K562 (cell line): Measurements from ENCODE around the gene PPP1R12C. TPM values are rescaled to one million over a fixed set of nuclear protein-coding genes. Genes with fewer than 3 reads are reported as not detected.
A peak's percentile ranks its signal among the peaks of the same experiment; 100 is the strongest.

Source experiments
- ARID2 ChIP-seq: fragments of 450-650 bp; IDR thresholded peaks from 2 replicates; pipeline ENCODE4 v1.6.1; 2017; ENCODE audit warnings: antibody characterized with exemption, mild to moderate bottlenecking
- ATF4 ChIP-seq: fragments of 450-650 bp; formaldehyde crosslinking; IDR thresholded peaks from 2 replicates; pipeline ENCODE4 v1.4.0; 2022; ENCODE audit warnings: mild to moderate bottlenecking, moderate library complexity
- DEAF1 ChIP-seq: fragments of 450-650 bp; formaldehyde crosslinking; IDR thresholded peaks from 2 replicates; pipeline ENCODE4 v1.4.0; 2020; ENCODE audit warnings: mild to moderate bottlenecking, moderate library complexity
- DPF2 ChIP-seq: fragments of 450-650 bp; IDR thresholded peaks from 2 replicates; pipeline ENCODE4 v1.6.1; 2016
- E2F3 ChIP-seq: fragments of 250-450 bp; sonication (Bioruptor Pico); IDR thresholded peaks from 2 replicates; pipeline ENCODE4 v1.4.0; 2020; ENCODE audit warnings: mild to moderate bottlenecking
- FIP1L1 ChIP-seq: fragments of 200-400 bp; formaldehyde crosslinking; IDR thresholded peaks from 2 replicates; pipeline ENCODE4 v1.6.1; 2018; ENCODE audit warnings: mild to moderate bottlenecking, low read depth, low read length; ENCODE audit not compliant: poor library complexity, severe bottlenecking
- GATAD2A ChIP-seq: fragments of 450-650 bp; IDR thresholded peaks from 2 replicates; pipeline ENCODE4 v1.6.1; 2017
- GMEB1 ChIP-seq: fragments of 250-450 bp; sonication (Bioruptor Pico); IDR thresholded peaks from 2 replicates; pipeline ENCODE4 v1.4.0; 2020; ENCODE audit warnings: mild to moderate bottlenecking
- HNRNPLL ChIP-seq: fragments of 200-400 bp; formaldehyde crosslinking; IDR thresholded peaks from 2 replicates; pipeline ENCODE4 v1.6.1; 2017; ENCODE audit warnings: low read length, low read depth, mild to moderate bottlenecking; ENCODE audit not compliant: poor library complexity, severe bottlenecking
- MAZ ChIP-seq, 2 experiments: fragments of 450-650 bp in 1 of 2; sonication (generic) in 1 of 2; formaldehyde crosslinking; IDR thresholded peaks in 1 of 2; conservative IDR thresholded peaks in 1 of 2; 2 replicates each; pipeline versions ENCODE4 v1.4.0 to v1.5.0; 2020; ENCODE audit warnings: mild to moderate bottlenecking in 1 of 2, missing genetic modification reagents in 1 of 2
- MCM3 ChIP-seq: fragments of 450-650 bp; IDR thresholded peaks from 2 replicates; pipeline ENCODE4 v1.6.1; 2016
- NBN ChIP-seq: fragments of 450-650 bp; IDR thresholded peaks from 2 replicates; pipeline ENCODE4 v1.6.1; 2016; ENCODE audit warnings: low read depth, mild to moderate bottlenecking
- PHF20 ChIP-seq: fragments of 450-650 bp; IDR thresholded peaks from 2 replicates; pipeline ENCODE4 v1.6.1; 2018; ENCODE audit not compliant: partially characterized antibody
- PHF8 ChIP-seq: fragments of 200-600 bp; sonication (generic); IDR thresholded peaks from 2 replicates; pipeline ENCODE4 v1.6.1; 2012; ENCODE audit warnings: mixed run types, mild to moderate bottlenecking, inconsistent platforms, low read length, moderate library complexity, borderline replicate concordance
- RBFOX2 ChIP-seq: fragments of 200-400 bp; formaldehyde crosslinking; IDR thresholded peaks from 2 replicates; pipeline ENCODE4 v1.6.1; 2017; ENCODE audit warnings: low read depth, mild to moderate bottlenecking, low read length, moderate library complexity
- SIX5 ChIP-seq, 2 experiments: IDR thresholded peaks; 2 replicates each; pipeline ENCODE4 v1.6.1; 2011; ENCODE audit warnings: low read length in 2 of 2, borderline replicate concordance in 1 of 2, low read depth in 1 of 2, mild to moderate bottlenecking in 1 of 2, moderate library complexity in 1 of 2; ENCODE audit not compliant: insufficient read depth in 1 of 2
- SP1 ChIP-seq: sonication (generic); formaldehyde crosslinking; IDR thresholded peaks from 2 replicates; pipeline ENCODE4 v1.8.1; 2022; ENCODE audit warnings: mild to moderate bottlenecking, missing genetic modification reagents
- SREBF2 ChIP-seq: sonication (generic); formaldehyde crosslinking; IDR thresholded peaks from 2 replicates; pipeline ENCODE4 v1.4.0; 2020; ENCODE audit warnings: mild to moderate bottlenecking, missing genetic modification reagents
- TAF1 ChIP-seq: IDR thresholded peaks from 2 replicates; pipeline ENCODE4 v1.6.1; 2011; ENCODE audit warnings: mild to moderate bottlenecking, low read length, moderate library complexity; ENCODE audit not compliant: insufficient read depth, control insufficient read depth, severe bottlenecking; ENCODE audit errors: extremely low read depth
- TFAP4 ChIP-seq: sonication (generic); formaldehyde crosslinking; IDR thresholded peaks from 2 replicates; pipeline ENCODE4 v1.8.0; 2022; ENCODE audit warnings: missing genetic modification reagents, mild to moderate bottlenecking, moderate library complexity, borderline replicate concordance
- ZBTB1 ChIP-seq: sonication (generic); formaldehyde crosslinking; IDR thresholded peaks from 2 replicates; pipeline ENCODE4 v1.8.1; 2023; ENCODE audit warnings: missing genetic modification reagents, low read depth, mild to moderate bottlenecking, borderline replicate concordance
- polyA plus RNA-seq, 8 experiments: library from polyadenylated mRNA; depleted of rRNA in 4 of 8; stranded (reverse) in 5 of 8; unstranded in 3 of 8; fragments of >200 nt; fragmentation: Nextera tagmentation in 2 of 8; fragmentation: Illumina TruSeq in 1 of 8; extraction: Ambion mirVana in 2 of 8; extraction: Trizol in 1 of 8; gene quantifications; 2 replicates each; pipeline versions ENCODE4 v1.2.1 to v1.2.3, GENCODE V29; 2011 to 2014; ENCODE audit warnings: inconsistent platforms in 1 of 8, missing spikeins in 1 of 8
- total RNA-seq, 7 experiments: library from RNA; depleted of rRNA in 6 of 7; stranded (reverse); fragments of >200 nt in 6 of 7; fragmentation: Illumina TruSeq in 2 of 7; extraction: Trizol in 2 of 7; gene quantifications; 2 replicates each; pipeline versions ENCODE4 v1.2.1 to v1.2.3, GENCODE V29; 2011 to 2021; ENCODE audit warnings: low replicate concordance in 1 of 7

PPP1R12C gene
- total and polyA plus RNA-seq, 9 of the 15 experiments (the other 6 are each of a cell fraction or from before 2014, with no cell fraction given) = 1.8 to 136 (median 33.7) TPM

- 0 out of 2 replicates have a peak, but pooled peaks have one; percentile 35 for TF ChIP-seq GMEB1 (CRISPR knock-in tag)
- peak; percentile 86 for TF ChIP-seq GATAD2A
- TF ChIP-seq ARID2 = 0 out of 2 replicates have a peak, but pooled peaks have one; percentile 13
- TF ChIP-seq PHF8 = peak; percentile 72; the same call in 1 of the 2 replicates
- peak; percentile 37; the same call in 1 of the 2 replicates for TF ChIP-seq ATF4
- TF ChIP-seq MAZ (CRISPR knock-in tag; conservative IDR thresholded peaks at IDR 0.05 in 1 of 2, IDR thresholded peaks at IDR 0.05 in 1 of 2) = peak; percentile 77 to 85
- TF ChIP-seq SREBF2 (CRISPR knock-in tag) = no peak
- TF ChIP-seq NBN = 0 out of 2 replicates have a peak, but pooled peaks have one; percentile 55
- TF ChIP-seq E2F3 (CRISPR knock-in tag) = peak; percentile 86; the same call in 1 of the 2 replicates
- peak; percentile 63; the same call in 1 of the 2 replicates for TF ChIP-seq ZBTB1 (CRISPR knock-in tag)
- peak; percentile 62 for TF ChIP-seq HNRNPLL
- peak; percentile 73; the same call in 1 of the 2 replicates for TF ChIP-seq TFAP4 (CRISPR knock-in tag)
- no peak for TF ChIP-seq FIP1L1
- TF ChIP-seq TAF1 = peak; percentile 35
- peak; percentile 15 for TF ChIP-seq PHF20
- no peak for TF ChIP-seq MCM3
- TF ChIP-seq RBFOX2 = peak; percentile 68
- no peak for TF ChIP-seq SIX5 (IDR thresholded peaks at IDR 0.05; ENCODE audit: borderline replicate concordance in 1 of 2, insufficient read depth in 1 of 2, low read depth in 1 of 2, low read length in 2 of 2)
- no peak; the same call in 1 of the 2 replicates for TF ChIP-seq DPF2
- TF ChIP-seq DEAF1 (CRISPR knock-in tag) = no peak
- peak; percentile 77; the same call in 1 of the 2 replicates for TF ChIP-seq SP1 (CRISPR knock-in tag)
Observed at GRCh38 chr19:55080968-55081769, 36.3 kb downstream of the PPP1R12C start (continued).
